GM20431 (cell line): ENCODE results near the gene PEPD.
"Not testable (repeated sequence)": the region's sequence is repeated elsewhere in the genome, so short reads cannot be mapped to it uniquely, and the experiment has no call there.

Experiments
- in situ Hi-C: fragments of 300-500 bp; cut with MseI, MboI; formaldehyde crosslinking; loops from one replicate; pipeline ENCODE4 v1.15.0; 2020; ENCODE audit warnings: low sequenced_read_pairs; ENCODE audit not compliant: unreplicated experiment

Gene PEPD

GRCh38 chr19:33499671-33500506 lies 21.7 kb downstream of the PEPD start:
- in situ Hi-C loops = no loop called here

- in situ Hi-C loops = no loop called here
These were observed 22.3 kb downstream of the PEPD start for GRCh38 chr19:33499248-33499647.

GRCh38 chr19:33498391-33499000 lies 23.1 kb downstream of the PEPD start:
- in situ Hi-C loops = no loop called here

- in situ Hi-C loops = no loop called here
These were observed 23.8 kb downstream of the PEPD start for GRCh38 chr19:33497778-33498175.

GRCh38 chr19:33497131-33497777 lies 24.3 kb downstream of the PEPD start:
- in situ Hi-C loops = no loop called here

GRCh38 chr19:33496038-33496895 lies 25.3 kb downstream of the PEPD start:
- in situ Hi-C loops = no loop called here

GRCh38 chr19:33493401-33494275 lies 28.0 kb downstream of the PEPD start:
- in situ Hi-C loops = no loop called here

GRCh38 chr19:33492951-33493350 lies 28.6 kb downstream of the PEPD start:
- in situ Hi-C loops = no loop called here

- in situ Hi-C loops = no loop called here
These were observed 29.5 kb downstream of the PEPD start for GRCh38 chr19:33492090-33492489.

- in situ Hi-C loops = not testable (repeated sequence)
These were observed 31.0 kb downstream of the PEPD start for GRCh38 chr19:33490596-33490995.

GRCh38 chr19:33490041-33490451 lies 31.5 kb downstream of the PEPD start:
- in situ Hi-C loops = no loop called here

- in situ Hi-C loops = no loop called here
These were observed 32.8 kb downstream of the PEPD start for GRCh38 chr19:33488826-33489225.

GRCh38 chr19:33487901-33488800 lies 33.4 kb downstream of the PEPD start:
- in situ Hi-C loops = no loop called here

GRCh38 chr19:33486936-33487811 lies 34.4 kb downstream of the PEPD start:
- in situ Hi-C loops = no loop called here

GRCh38 chr19:33486407-33486806 lies 35.2 kb downstream of the PEPD start:
- in situ Hi-C loops = no loop called here

GRCh38 chr19:33484226-33484774 lies 37.3 kb downstream of the PEPD start:
- in situ Hi-C loops = no loop called here

GRCh38 chr19:33482476-33482875 lies 39.1 kb downstream of the PEPD start:
- in situ Hi-C loops = no loop called here
